ENCODE results near the gene MGME1.

Gene MGME1

GRCh38 chr20:17946572-17947473 lies 22.0 kb upstream of the MGME1 start:
- in situ Hi-C loops (cut with MboI; ENCODE audit: low sequenced_read_pairs, unreplicated experiment): no loop called here
- no peak for DNase-seq (ENCODE audit: low spot score)
- TF ChIP-seq CTCF (IDR thresholded peaks at IDR 0.05; ENCODE audit: borderline replicate concordance, control extremely low read depth, extremely low read depth, insufficient read depth, missing control alignments): no peak

DNA sequence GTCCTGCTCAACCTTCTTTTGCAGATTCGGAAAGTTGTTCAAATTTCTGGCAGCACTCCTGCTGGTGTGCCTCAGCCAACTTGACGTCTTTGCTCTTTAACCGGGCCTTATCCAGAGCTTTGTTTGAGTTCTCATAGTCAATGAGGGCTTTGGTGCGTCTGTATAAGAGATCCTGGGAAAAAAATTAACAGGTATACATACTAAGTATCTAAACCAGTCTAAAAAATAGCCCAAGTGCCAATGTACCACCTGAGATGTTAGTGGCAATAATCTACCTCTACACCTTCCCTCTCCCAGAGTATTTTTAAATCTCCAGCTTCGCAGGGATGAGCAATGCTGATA lies 21.4 kb upstream of the MGME1 start:
- no peak for TF ChIP-seq CTCF (IDR thresholded peaks at IDR 0.05; ENCODE audit: borderline replicate concordance, control extremely low read depth, extremely low read depth, insufficient read depth, missing control alignments)
- DNase-seq (ENCODE audit: low spot score): no peak
- in situ Hi-C loops (cut with MboI; ENCODE audit: low sequenced_read_pairs, unreplicated experiment): no loop called here

GRCh38 chr20:17948442-17948841 lies 20.4 kb upstream of the MGME1 start:
- no peak for TF ChIP-seq CTCF (IDR thresholded peaks at IDR 0.05; ENCODE audit: borderline replicate concordance, control extremely low read depth, extremely low read depth, insufficient read depth, missing control alignments)
- in situ Hi-C loops (cut with MboI; ENCODE audit: low sequenced_read_pairs, unreplicated experiment): no loop called here
- no peak for DNase-seq (ENCODE audit: low spot score)

GRCh38 chr20:17949899-17950298 lies 18.9 kb upstream of the MGME1 start:
- no peak for DNase-seq (ENCODE audit: low spot score)
- in situ Hi-C loops (cut with MboI; ENCODE audit: low sequenced_read_pairs, unreplicated experiment): no loop called here
- TF ChIP-seq CTCF (IDR thresholded peaks at IDR 0.05; ENCODE audit: borderline replicate concordance, control extremely low read depth, extremely low read depth, insufficient read depth, missing control alignments): no peak

- DNase-seq (ENCODE audit: low spot score): no peak
Observed at GRCh38 chr20:17950670-17951069, 18.1 kb upstream of the MGME1 start.

GRCh38 chr20:17951323-17951722 lies 17.5 kb upstream of the MGME1 start:
- no peak for DNase-seq (ENCODE audit: low spot score)
- in situ Hi-C loops (cut with MboI; ENCODE audit: low sequenced_read_pairs, unreplicated experiment): no loop called here
- no peak for TF ChIP-seq CTCF (IDR thresholded peaks at IDR 0.05; ENCODE audit: borderline replicate concordance, control extremely low read depth, extremely low read depth, insufficient read depth, missing control alignments)

More at GRCh38 chr20:17950670-17951069, 18.1 kb upstream of the MGME1 start:
- in situ Hi-C loops (cut with MboI; ENCODE audit: low sequenced_read_pairs, unreplicated experiment): no loop called here
- TF ChIP-seq CTCF (IDR thresholded peaks at IDR 0.05; ENCODE audit: borderline replicate concordance, control extremely low read depth, extremely low read depth, insufficient read depth, missing control alignments): no peak
